ENCODE data around the gene ZBTB48.
A peak's percentile ranks its signal among the peaks of the same experiment; 100 is the strongest.

The ZBTB48 gene

DNA sequence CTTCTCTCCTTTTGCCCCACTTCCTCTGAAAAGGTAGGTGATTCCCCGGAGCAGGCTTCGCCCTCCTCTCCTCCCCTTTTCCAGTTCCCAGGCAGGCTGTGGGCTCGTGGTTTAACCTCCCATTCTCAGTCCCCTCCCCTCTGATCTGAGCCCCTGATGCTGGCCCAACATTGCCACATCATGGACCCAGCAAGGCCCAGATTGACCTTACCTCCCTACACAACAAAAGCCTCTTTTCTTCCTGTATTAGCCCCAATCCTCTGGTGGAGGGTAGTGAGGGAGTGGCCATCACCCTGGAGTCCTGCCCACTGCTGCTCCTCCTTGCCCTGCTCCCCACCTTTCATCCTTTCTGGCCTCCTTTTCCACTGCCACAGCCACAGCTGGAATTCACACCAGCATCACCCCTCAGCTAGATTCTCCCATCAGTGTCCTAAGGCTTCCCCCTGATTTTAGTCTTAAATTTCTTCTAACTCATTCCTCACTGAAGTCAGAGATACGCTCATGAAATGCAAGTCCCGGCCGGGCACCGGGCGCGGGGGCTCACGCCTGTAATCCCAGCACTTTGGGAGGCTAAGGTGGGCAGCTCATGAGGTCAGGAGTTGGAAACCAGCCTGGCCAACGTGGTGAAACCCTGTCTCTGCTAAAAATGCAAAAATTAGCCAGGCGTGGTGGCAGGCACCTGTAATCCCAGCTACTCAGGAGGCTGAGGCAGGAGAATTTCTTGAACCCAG is 7.0 kb upstream of the ZBTB48 start:
- DNase-seq (ENCODE audit: low spot score) = no peak

DNA sequence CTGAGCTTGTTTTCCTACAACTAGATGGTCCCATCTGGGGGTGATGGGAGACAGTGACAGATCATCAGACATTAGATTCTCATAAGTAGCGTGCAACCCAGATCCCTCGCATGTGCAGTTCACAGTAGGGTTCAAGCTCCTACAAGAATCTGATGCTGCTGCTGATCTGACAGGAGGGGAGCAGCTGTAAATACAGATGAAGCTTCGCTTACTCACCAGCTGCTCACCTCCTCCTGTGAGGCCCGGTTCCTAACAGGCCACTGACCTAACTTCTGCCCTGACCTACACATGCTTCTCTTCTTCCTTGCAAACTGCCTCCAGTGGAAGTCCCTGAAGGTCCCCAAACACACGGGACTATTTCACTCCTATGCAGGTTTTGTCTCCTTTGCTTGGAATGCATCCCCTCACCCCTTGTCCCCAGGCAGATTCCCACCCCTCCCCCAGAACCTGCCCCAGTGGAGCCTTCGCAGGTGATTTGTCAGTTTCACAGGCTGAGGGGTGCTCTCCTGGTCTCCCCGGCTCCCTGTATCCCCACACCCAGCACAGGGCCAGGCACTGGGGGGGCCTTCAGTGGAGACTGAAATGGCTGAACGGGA is 5.7 kb upstream of the ZBTB48 start:
- no peak for DNase-seq (ENCODE audit: low spot score)

DNA sequence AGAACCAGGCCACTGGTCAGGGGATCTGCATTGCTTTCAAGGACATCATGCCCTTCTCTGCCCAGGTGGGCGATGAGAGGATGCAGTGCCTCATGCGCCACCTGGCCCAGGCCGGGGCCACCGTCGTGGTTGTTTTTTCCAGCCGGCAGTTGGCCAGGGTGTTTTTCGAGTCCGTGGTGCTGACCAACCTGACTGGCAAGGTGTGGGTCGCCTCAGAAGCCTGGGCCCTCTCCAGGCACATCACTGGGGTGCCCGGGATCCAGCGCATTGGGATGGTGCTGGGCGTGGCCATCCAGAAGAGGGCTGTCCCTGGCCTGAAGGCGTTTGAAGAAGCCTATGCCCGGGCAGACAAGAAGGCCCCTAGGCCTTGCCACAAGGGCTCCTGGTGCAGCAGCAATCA is 5.0 kb upstream of the ZBTB48 start:
- no peak for DNase-seq (ENCODE audit: low spot score)

DNA sequence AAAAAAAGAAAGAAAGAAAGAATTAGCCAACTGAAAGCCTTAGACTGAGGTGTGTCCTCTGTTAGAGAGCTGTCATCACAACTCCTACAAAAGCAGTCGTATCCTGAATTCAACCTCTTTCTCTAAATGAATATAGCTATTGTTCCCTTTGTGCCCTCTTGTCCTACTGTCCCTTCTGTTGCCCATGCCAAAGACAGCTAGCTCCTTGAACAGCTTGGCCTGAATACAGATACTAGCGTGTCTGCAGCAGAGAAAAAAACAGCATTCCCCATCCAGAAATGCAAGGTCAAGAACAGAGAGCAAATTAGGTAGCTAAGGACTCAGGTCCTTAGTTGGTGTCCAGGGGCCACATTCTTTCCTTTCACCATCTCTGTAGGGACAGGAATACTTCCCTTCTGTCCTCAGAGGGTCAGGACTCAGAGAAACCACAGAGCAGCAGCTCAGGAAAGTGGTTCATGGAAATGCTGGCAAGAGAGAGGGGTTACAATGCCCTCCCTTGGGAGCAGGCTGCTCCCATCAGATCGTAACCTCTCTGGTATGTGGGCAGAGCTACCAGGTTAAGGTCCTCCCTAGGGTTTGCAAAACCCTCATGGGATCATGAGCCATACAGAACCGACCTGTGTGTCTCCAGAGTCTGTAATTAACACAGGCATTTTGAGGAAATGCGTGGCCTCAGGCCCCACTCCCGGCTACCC is 1.8 kb upstream of the ZBTB48 start:
- DNase-seq (ENCODE audit: low spot score) = no peak

DNA sequence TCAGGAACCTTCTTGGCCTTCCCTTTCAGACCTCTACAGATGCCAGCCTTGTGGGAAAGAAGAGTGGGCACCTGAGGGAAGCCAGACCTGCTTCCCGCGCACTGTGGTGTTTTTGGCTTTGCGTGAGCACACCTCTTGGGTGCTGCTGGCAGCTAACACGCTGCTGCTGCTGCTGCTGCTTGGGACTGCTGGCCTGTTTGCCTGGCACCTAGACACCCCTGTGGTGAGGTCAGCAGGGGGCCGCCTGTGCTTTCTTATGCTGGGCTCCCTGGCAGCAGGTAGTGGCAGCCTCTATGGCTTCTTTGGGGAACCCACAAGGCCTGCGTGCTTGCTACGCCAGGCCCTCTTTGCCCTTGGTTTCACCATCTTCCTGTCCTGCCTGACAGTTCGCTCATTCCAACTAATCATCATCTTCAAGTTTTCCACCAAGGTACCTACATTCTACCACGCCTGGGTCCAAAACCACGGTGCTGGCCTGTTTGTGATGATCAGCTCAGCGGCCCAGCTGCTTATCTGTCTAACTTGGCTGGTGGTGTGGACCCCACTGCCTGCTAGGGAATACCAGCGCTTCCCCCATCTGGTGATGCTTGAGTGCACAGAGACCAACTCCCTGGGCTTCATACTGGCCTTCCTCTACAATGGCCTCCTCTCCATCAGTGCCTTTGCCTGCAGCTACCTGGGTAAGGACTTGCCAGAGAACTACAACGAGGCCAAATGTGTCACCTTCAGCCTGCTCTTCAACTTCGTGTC is 995 bp upstream of the ZBTB48 start:
- DNase-seq (ENCODE audit: low spot score) = no peak

DNA sequence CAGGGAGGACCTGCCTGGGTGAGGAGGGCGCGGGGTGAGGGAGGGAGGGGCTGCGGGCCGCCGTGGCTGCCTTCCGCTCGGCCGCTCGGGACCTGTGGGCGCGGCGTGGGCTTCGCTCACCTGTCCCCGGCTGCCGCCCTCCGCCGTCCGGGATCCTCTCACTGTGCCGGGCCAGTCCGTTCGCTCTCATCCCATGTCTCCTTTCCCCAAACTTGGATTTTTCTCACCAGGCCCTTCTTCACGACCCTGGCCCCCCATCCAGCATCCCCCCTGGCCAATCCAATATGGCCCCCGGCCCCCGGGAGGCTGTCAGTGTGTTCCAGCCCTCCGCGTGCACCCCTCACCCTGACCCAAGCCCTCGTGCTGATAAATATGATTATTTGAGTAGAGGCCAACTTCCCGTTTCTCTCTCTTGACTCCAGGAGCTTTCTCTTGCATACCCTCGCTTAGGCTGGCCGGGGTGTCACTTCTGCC is 362 bp downstream of the ZBTB48 start:
- DNase-seq (ENCODE audit: low spot score) = no peak

DNA sequence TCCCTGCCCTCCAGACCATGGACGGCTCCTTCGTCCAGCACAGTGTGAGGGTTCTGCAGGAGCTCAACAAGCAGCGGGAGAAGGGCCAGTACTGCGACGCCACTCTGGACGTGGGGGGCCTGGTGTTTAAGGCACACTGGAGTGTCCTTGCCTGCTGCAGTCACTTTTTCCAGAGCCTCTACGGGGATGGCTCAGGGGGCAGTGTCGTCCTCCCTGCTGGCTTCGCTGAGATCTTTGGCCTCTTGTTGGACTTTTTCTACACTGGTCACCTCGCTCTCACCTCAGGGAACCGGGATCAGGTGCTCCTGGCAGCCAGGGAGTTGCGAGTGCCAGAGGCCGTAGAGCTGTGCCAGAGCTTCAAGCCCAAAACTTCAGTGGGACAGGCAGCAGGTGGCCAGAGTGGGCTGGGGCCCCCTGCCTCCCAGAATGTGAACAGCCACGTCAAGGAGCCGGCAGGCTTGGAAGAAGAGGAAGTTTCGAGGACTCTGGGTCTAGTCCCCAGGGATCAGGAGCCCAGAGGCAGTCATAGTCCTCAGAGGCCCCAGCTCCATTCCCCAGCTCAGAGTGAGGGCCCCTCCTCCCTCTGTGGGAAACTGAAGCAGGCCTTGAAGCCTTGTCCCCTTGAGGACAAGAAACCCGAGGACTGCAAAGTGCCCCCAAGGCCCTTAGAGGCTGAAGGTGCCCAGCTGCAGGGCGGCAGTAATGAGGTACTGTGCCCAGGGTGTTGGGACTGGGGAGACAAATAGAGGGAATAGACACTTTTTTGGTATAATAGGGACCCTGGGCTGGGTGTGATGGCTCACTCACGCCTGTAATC is 1.0 kb downstream of the ZBTB48 start:
- no peak for DNase-seq (ENCODE audit: low spot score)

DNA sequence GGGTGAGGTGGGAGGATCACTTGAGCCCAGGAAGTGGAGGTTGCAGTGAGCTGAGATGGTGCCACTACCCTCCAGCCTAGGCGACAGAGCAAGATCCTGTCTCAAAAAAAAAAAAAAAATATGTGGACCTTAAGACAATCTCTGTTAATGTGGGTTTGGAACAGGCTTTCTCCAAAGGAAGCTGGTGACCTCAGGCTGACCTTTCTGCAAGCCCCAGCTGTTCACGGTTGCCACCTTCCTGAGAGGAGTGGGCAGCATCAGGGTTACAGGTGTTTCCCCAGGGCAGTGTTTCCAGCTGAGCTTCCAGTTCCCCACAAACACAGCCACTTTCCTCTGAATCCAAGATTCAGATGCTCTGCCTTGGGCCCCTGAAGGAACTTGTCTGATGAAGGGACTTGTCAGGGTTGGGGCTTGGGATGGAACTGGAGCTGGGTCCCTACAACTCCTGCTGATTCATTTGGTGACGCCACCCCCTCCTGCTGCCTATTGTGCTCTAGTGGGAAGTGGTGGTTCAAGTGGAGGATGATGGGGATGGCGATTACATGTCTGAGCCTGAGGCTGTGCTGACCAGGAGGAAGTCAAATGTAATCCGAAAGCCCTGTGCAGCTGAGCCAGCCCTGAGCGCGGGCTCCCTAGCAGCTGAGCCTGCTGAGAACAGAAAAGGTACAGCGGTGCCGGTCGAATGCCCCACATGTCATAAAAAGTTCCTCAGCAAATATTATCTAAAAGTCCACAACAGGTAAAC is 1.9 kb downstream of the ZBTB48 start:
- no peak for DNase-seq (ENCODE audit: low spot score)

DNA sequence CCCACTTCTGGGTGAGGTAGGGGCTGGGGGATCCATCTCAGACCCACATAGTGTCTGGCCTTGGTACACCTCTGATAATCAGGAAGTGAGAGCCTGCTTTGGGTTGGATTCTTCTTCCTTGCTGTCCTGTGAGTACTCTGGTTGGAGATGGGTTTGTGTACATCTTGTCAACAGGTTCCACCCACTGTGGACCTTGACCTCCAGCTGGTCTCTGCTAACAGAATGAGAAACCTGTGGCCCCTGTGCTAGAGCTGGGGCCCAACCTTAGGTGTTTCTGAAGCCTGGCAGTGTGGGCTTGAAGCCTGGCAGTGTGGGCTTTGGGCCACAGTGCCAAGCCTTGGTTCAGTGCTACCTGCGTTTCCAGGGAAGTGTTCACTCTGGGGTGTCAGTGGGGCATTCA is 2.6 kb downstream of the ZBTB48 start:
- no peak for DNase-seq (ENCODE audit: low spot score)

DNA sequence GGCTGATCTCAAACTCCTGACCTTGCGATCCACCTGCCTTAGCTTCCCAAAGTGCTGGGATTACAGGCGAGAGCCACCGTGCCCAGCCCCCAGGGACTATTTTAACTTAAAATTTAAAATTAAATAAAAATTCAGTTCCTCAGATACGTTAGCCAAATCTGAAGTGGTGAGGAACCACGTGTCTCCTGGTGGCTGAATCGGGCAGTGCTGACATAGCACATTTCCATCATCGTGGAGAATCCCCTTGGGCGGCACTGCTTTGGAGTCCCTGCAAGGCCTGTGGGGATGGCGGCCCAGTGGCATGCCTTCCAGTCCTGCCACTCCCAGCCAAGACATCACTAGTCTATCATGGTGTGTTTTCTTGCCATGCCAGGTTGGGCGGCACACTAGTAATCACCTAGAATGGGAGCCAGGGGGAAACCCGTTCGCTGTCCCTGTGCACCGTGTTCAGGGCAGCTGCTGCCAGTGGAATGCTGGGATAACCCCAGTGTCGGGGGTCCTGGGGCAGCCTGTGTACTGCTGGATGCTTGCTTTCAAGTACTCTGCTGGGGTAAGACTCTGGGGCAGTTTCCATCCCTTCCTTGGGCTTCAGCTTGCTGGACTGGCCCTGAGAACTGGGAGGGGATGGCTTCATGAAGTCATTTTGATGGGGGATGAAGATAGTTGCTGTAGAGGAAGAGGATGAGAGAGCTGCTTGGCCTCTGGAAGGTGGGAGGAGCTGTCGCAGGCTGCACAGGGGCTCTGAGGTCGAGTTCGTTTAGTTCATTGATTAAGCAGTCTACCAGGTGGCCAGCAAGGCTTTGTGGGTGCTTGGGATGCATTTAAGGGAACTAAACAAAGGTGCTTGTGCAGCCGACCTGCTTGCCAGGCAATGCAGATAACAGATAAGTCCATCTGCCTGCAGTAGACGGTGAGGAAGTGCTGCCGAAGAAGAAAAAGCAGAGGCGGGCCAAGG is 4.6 kb downstream of the ZBTB48 start:
- no peak for DNase-seq (ENCODE audit: low spot score)

DNA sequence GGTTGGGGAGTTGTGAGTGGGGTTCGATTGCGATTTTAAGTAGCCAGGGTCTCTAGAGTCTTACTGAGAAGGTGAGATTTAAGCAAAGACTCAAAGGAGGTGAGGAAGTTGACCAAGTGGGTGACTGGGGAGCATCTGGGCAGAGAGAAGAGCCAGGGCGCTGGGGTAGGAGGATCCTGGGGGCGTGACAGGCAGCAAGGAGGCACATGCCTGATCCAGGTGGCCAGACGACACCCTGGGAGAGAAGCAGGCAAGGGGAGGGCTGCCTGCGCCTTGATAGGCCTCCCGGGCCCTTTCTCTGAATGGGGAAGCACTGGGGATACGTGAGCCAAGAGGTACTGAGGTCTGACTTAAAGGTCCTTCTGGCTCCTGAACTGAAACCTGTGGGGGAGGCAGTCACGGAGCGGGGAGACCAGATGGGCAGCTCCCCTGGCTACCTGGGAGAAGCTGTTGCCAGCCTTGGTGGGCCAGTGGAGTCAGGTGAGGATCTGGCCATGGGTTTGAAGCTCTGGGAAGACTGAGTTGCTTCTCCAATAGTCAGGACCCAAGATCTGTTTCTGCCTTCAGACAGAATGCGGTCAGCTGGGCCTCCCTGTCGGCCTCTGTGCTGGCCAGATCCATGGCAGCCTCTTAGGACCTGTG is 5.4 kb downstream of the ZBTB48 start:
- DNase-seq (ENCODE audit: low spot score) = no peak

DNA sequence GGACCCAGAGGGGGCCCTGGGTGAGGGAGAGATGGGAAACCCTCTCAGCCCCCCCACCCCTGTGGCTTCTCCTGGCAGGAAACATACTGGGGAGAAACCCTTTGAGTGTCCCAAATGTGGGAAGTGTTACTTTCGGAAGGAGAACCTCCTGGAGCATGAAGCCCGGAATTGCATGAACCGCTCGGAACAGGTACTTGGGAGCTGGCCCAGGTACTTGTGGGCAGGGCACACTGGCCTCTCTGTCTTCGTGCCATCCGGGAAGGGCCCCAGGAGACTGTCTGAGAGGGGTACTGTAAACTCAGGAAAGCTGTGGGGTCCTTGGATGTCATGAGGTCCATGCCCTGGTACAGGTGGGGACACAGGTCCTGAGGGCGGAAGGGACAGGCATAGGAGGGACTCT is 6.0 kb downstream of the ZBTB48 start:
- DNase-seq (ENCODE audit: low spot score) = no peak

DNA sequence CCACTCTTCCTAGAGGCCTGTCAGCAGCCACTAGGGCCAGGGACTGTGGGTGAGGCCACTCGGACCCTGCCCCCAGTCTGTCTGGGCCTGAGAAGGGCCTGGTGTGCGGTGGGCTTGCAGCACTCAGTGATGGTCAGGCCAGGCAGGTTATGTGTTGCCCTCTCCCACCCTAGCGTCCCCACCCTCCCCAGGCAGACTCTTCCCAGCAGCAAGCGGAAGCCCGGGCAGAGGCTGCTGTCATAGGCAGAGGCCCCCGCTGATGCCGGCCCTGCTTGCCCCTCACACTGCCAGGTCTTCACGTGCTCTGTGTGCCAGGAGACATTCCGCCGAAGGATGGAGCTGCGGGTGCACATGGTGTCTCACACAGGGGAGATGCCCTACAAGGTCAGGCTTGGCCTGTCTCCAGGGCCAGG is 6.6 kb downstream of the ZBTB48 start:
- DNase-seq (ENCODE audit: low spot score) = no peak

DNA sequence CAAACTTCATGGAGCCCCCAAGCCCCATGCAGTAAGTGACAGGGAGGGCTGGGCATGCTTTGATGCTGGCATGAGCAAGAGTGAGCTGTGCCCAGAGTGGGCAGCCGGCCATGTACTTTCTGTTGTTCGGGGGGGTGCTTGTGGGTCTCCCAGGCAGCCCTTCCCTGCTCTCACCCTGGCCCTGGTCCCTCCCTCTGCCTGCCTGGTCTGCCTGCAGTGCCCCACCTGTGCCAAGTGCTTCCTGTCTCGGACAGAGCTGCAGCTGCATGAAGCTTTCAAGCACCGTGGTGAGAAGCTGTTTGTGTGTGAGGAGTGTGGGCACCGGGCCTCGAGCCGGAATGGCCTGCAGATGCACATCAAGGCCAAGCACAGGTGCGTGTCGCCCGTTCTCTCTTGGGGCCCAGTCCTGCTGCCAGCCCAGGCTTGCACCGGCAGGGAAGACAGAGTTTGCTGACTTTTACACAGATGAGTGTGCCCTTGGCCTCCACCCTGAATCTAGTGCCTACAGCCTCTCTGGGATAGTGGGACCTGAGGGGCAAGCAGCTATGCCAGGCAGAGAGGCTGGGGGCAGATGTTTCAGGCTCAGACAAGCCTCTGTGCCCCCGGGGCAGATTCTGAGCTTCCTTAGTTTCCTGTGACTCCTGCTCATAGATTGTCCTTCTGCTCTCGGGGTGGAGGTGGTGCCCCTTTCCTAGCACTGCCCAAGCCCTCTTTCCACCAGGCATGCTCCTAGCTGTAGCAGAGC is 7.6 kb downstream of the ZBTB48 start:
- DNase-seq (ENCODE audit: low spot score) = peak; percentile 87

DNA sequence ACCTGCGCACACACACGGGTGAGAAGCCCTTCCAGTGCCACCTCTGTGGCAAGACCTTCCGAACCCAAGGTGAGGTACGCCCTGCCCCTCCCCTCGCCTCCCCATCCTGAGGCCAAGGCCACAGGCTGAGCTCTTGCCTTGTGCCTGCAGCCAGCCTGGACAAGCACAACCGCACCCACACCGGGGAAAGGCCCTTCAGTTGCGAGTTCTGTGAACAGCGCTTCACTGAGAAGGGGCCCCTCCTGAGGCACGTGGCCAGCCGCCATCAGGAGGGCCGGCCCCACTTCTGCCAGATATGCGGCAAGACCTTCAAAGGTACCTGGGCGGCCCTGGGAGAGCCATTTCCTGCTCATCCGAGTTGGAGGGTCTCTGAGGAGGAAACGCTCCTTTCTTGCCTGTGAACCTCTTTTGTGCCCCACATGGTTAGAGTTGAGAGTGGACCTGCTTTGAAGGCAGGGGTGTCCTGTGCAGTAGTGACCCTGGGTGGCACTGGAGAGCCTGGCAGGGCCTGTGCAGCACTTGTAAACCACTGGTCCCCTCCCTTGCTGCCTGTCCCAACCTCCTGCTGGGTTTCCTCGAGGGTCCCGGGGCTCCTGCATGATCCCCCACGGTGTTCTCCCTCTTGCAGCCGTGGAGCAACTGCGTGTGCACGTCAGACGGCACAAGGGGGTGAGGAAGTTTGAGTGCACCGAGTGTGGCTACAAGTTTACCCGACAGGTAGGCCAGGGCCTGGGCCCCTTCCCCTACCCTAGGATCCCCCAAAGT is 8.5 kb downstream of the ZBTB48 start:
- no peak for DNase-seq (ENCODE audit: low spot score)

DNA sequence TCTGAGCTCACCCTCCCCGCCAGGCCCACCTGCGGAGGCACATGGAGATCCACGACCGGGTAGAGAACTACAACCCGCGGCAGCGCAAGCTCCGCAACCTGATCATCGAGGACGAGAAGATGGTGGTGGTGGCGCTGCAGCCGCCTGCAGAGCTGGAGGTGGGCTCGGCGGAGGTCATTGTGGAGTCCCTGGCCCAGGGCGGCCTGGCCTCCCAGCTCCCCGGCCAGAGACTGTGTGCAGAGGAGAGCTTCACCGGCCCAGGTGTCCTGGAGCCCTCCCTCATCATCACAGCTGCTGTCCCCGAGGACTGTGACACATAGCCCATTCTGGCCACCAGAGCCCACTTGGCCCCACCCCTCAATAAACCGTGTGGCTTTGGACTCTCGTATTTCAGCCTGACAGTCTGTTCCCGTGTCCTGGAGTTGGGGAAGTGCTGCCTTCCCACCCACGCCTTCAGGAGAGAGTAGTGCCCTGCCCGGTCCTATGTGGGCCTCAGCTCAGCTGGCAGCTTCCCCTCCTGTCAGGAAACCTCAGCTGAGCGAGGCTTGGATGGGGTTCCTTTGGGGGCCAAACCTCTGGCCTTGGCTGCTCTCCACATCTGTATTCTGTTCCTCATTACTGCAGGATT is 9.2 kb downstream of the ZBTB48 start:
- no peak for DNase-seq (ENCODE audit: low spot score)

DNA sequence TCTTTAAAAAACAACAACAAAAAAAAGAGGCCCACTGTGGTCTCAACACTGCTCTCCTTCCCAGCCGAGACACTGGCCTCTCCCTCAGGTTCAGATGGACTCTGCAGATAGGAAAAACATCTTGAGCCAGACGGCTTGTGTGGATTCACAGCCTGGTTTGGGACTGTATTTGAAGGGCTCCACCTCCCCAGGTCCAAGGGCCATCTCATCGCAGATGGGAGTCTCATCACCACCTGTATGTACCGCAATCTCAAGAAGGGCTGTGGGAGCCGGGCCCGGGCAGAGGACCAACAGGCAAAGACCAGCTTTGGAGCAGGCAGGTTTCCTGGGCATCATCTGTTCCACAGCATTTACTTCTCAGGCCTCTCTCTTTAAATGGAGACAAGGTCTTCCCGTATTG is 10.3 kb downstream of the ZBTB48 start:
- no peak for DNase-seq (ENCODE audit: low spot score)
